Esophagus squamous epithelium (tissue), 4 donors: Measurements from ENCODE around the gene ETS1.

Source experiments
- CTCF ChIP-seq, 6 experiments: fragments of 450-650 bp in 4 of 6; fragments of 200-600 bp in 2 of 6; sonication (generic) in 2 of 6; IDR thresholded peaks; one replicate each; pipeline ENCODE4 v1.5.1; 2016 to 2019; ENCODE audit warnings: antibody characterized with exemption in 6 of 6, mild to moderate bottlenecking in 4 of 6, moderate library complexity in 4 of 6
- POLR2A ChIP-seq, 4 donors: fragments of 450-650 bp; IDR thresholded peaks; one replicate each; pipeline ENCODE4 v1.6.1; 2017; ENCODE audit warnings: antibody characterized with exemption in 4 of 4, mild to moderate bottlenecking in 4 of 4, moderate library complexity in 3 of 4

GRCh38 chr11:128493570-128493965 lies 93.8 kb downstream of the ETS1 start:
- TF ChIP-seq POLR2A (IDR thresholded peaks at IDR 0.05) (no peak), CTCF (IDR thresholded peaks at IDR 0.05) (no peak)
